Measurements from ENCODE around the gene AMN. TPM values are rescaled to one million over a fixed set of nuclear protein-coding genes. Genes with fewer than 3 reads are reported as not detected.

Gene AMN
- total RNA-seq, 2 experiments from 2014 or later, result 1.0 to 1.4 TPM

GRCh38 chr14:102966681-102967505 lies 44.4 kb downstream of the AMN start:
- CTCF ChIA-PET, result no interaction called here
- Mint-ChIP-seq H3K27me3 (no peaks in the 10 kb centered on the region), H3K36me3 (ENCODE audit: low read depth) (no peaks in the 10 kb centered on the region), H3K27ac (no peak overlapping the region), H3K9me3 (no peaks in the 10 kb centered on the region), H3K4me3 (no peak overlapping the region), H3K4me1 (ENCODE audit: low read depth) (no peaks in the 10 kb centered on the region)
- ATAC-seq, result no peak
- no peak for DNase-seq
- TF ChIP-seq CTCF (IDR thresholded peaks at IDR 0.05), result no peak
- POLR2A ChIA-PET, result no interaction called here
- intact Hi-C loops (cut with micrococcal nuclease), result no loop called here

GRCh38 chr14:102967506-102967795 lies 45.0 kb downstream of the AMN start:
- TF ChIP-seq CTCF (IDR thresholded peaks at IDR 0.05), result no peak
- no peaks in the 10 kb centered on the region for H3K4me1 Mint-ChIP-seq (ENCODE audit: low read depth)
- H3K4me3 Mint-ChIP-seq, result no peak overlapping the region
- no peaks in the 10 kb centered on the region for H3K9me3 Mint-ChIP-seq
- ChIA-PET CTCF (no interaction called here), POLR2A (no interaction called here)
- no peak overlapping the region for H3K27ac Mint-ChIP-seq
- no peaks in the 10 kb centered on the region for H3K36me3 Mint-ChIP-seq (ENCODE audit: low read depth)
- no peaks in the 10 kb centered on the region for H3K27me3 Mint-ChIP-seq
- ATAC-seq (no peak), DNase-seq (no peak)
- intact Hi-C loops (cut with micrococcal nuclease), result no loop called here

- no peak for TF ChIP-seq CTCF (IDR thresholded peaks at IDR 0.05)
- DNase-seq (no peak), ATAC-seq (no peak)
- intact Hi-C loops (cut with micrococcal nuclease), result no loop called here
- CTCF ChIA-PET, result no interaction called here
- H3K9me3 Mint-ChIP-seq, result no peaks in the 10 kb centered on the region
- POLR2A ChIA-PET, result no interaction called here
- H3K36me3 Mint-ChIP-seq (ENCODE audit: low read depth), result no peaks in the 10 kb centered on the region
- H3K4me1 Mint-ChIP-seq (ENCODE audit: low read depth), result no peaks in the 10 kb centered on the region
- H3K27me3 Mint-ChIP-seq, result no peaks in the 10 kb centered on the region
- no peak overlapping the region for H3K27ac Mint-ChIP-seq
- no peak overlapping the region for H3K4me3 Mint-ChIP-seq
Observed at GRCh38 chr14:102968306-102968705, 45.8 kb downstream of the AMN start.

GRCh38 chr14:102969060-102969791 lies 46.8 kb downstream of the AMN start:
- no peaks in the 10 kb centered on the region for H3K27me3 Mint-ChIP-seq
- ChIA-PET CTCF (no interaction called here), POLR2A (no interaction called here)
- no peak overlapping the region for H3K4me3 Mint-ChIP-seq
- H3K27ac Mint-ChIP-seq, result no peak overlapping the region
- no peak for ATAC-seq
- no peak for TF ChIP-seq CTCF (IDR thresholded peaks at IDR 0.05)
- H3K9me3 Mint-ChIP-seq, result no peaks in the 10 kb centered on the region
- intact Hi-C loops (cut with micrococcal nuclease), result no loop called here
- H3K36me3 Mint-ChIP-seq (ENCODE audit: low read depth), result no peaks in the 10 kb centered on the region
- no peaks in the 10 kb centered on the region for H3K4me1 Mint-ChIP-seq (ENCODE audit: low read depth)
- no peak for DNase-seq

- Mint-ChIP-seq H3K27me3 (no peaks in the 10 kb centered on the region), H3K4me1 (ENCODE audit: low read depth) (no peaks in the 10 kb centered on the region), H3K9me3 (no peaks in the 10 kb centered on the region), H3K36me3 (ENCODE audit: low read depth) (no peaks in the 10 kb centered on the region), H3K27ac (no peak overlapping the region), H3K4me3 (no peak overlapping the region)
- POLR2A ChIA-PET, result no interaction called here
- intact Hi-C loops (cut with micrococcal nuclease), result no loop called here
- CTCF ChIA-PET, result no interaction called here
- DNase-seq (no peak), ATAC-seq (no peak)
- TF ChIP-seq CTCF (IDR thresholded peaks at IDR 0.05), result no peak
Observed at GRCh38 chr14:102969901-102970300, 47.4 kb downstream of the AMN start.

Data from activated CD8-positive, alpha-beta T cell treated with anti-CD3 and anti-CD28 coated beads for 36 hours (primary cell).